ENCODE measurements around the gene KCNJ1. TPM values are rescaled to one million over a fixed set of nuclear protein-coding genes. Genes with fewer than 3 reads are reported as not detected.

KCNJ1 gene
- total and polyA plus RNA-seq, 10 of the 15 experiments (the other 5 are each of a cell fraction or from before 2014, with no cell fraction given), result not detected

GRCh38 chr11:128827191-128827893 lies 39.8 kb downstream of the KCNJ1 start:
- Histone ChIP-seq H3K9ac (ENCODE audit: control insufficient read depth, insufficient read depth, low read length) (no peak overlapping the region), H3K4me1 (ENCODE audit: control insufficient read depth, insufficient read depth, low read length) (peaks cover 21% of the 10 kb centered on the region), H3K27ac (ENCODE audit: control insufficient read depth, insufficient read depth) (no peak overlapping the region), H3K79me2 (ENCODE audit: control insufficient read depth, insufficient read depth, low read length) (no peaks in the 10 kb centered on the region), H3K36me3 (ENCODE audit: control insufficient read depth in 2 of 2, insufficient read depth in 2 of 2, low read length in 1 of 2) (no peaks in the 10 kb centered on the region), H2AFZ (ENCODE audit: control insufficient read depth, low read depth, low read length) (no peak overlapping the region), H3K9me3 (replicated peaks; ENCODE audit: control insufficient read depth, insufficient read depth, low read length) (no peaks in the 10 kb centered on the region), H3K4me3 (no peak overlapping the region), H3K27me3 (replicated peaks in 1 of 2; ENCODE audit: control insufficient read depth in 2 of 2, insufficient read depth in 2 of 2, low read length in 1 of 2) (no peaks in the 10 kb centered on the region), H3K4me2 (ENCODE audit: control insufficient read depth, insufficient read depth) (no peak overlapping the region), H4K20me1 (ENCODE audit: control insufficient read depth, insufficient read depth) (no peaks in the 10 kb centered on the region)
- POLR2A ChIA-PET, result no interaction called here
- intact Hi-C loops (cut with micrococcal nuclease; ENCODE audit: unreplicated experiment) (no loop called here), in situ Hi-C loops (cut with MboI) (loop anchor here (5.0 to 25.0 kb wide), 2 partner anchors 190 to 540 kb away; no protein-coding TSS in a partner anchor)
- 91% methylated on average over 7 of the region's 7 CpGs for WGBS (ENCODE audit: insufficient coverage, insufficient replicate concordance, low lambda C conversion rate, missing lambda C conversion rate)
- CTCF ChIA-PET, result interaction anchor here (0.9 to 8.6 kb wide), 8 partner anchors 15 to 538 kb away, joined by 3 to 177 read pairs (median 4); no protein-coding TSS in a partner anchor
- RAD21 ChIA-PET (ENCODE audit: unreplicated experiment), result interaction anchor here (0.7 to 1.3 kb wide), 3 partner anchors 15 to 70 kb away, joined by 3 read pairs; no protein-coding TSS in a partner anchor
- no TSS peak for BruUV-seq (replicated peaks)
- FAIRE-seq (no peak), ATAC-seq (no peak), DNase-seq (ENCODE audit: low read depth, low spot score) (no peak)
- SMC1A ChIA-PET (ENCODE audit: uncharacterized antibody, unreplicated experiment), result interaction anchor here (0.6 to 8.1 kb wide), 10 partner anchors 13 to 656 kb away, joined by 3 to 146 read pairs (median 4); no protein-coding TSS in a partner anchor
- TF ChIP-seq USF1 (IDR thresholded peaks at IDR 0.05; ENCODE audit: borderline replicate concordance, extremely low read length, insufficient read depth, low read depth, low read length) (no peak), NR2C1 (IDR thresholded peaks at IDR 0.05) (no peak), ESRRA (IDR thresholded peaks at IDR 0.05; ENCODE audit: low read length) (no peak), NBN (IDR thresholded peaks at IDR 0.05) (no peak), RFX5 (IDR thresholded peaks at IDR 0.05; ENCODE audit: low read depth, low read length) (no peak), RAD51 (IDR thresholded peaks at IDR 0.05) (no peak), YBX1 (IDR thresholded peaks at IDR 0.05) (no peak), POLR2AphosphoS2 (IDR thresholded peaks at IDR 0.05; ENCODE audit: low read depth, low read length) (no peak), BACH1 (IDR thresholded peaks at IDR 0.05; ENCODE audit: borderline replicate concordance) (no peak), CTCF (IDR thresholded peaks at IDR 0.05 in 2 of 3, conservative IDR thresholded peaks at IDR 0.05 in 1 of 3; ENCODE audit: control insufficient read depth in 2 of 3, extremely low read depth in 1 of 3, insufficient read depth in 1 of 3, low read depth in 3 of 3, low read length in 3 of 3) (no peak), HCFC1 (IDR thresholded peaks at IDR 0.05; ENCODE audit: low read length) (no peak), IKZF1 (conservative IDR thresholded peaks at IDR 0.05) (no peak), NRF1 (conservative IDR thresholded peaks at IDR 0.05; ENCODE audit: low read depth, low read length) (no peak), EED (IDR thresholded peaks at IDR 0.05; ENCODE audit: low read depth) (no peak), MXI1 (IDR thresholded peaks at IDR 0.05; ENCODE audit: low read depth, low read length) (no peak), MYB (IDR thresholded peaks at IDR 0.05; ENCODE audit: borderline replicate concordance, low read depth, low read length) (no peak), FOXK2 (IDR thresholded peaks at IDR 0.05) (no peak), ZNF592 (IDR thresholded peaks at IDR 0.05) (no peak)

Data from GM12878 (cell line).